ENCODE results near the gene RAPGEF2.
"Not testable (repeated sequence)": the region's sequence is repeated elsewhere in the genome, so short reads cannot be mapped to it uniquely, and the experiment has no call there.

Gene RAPGEF2

GRCh38 chr4:159379064-159379463 lies 276.2 kb downstream of the RAPGEF2 start:
- not testable (repeated sequence) for DNase-seq

- no peak for DNase-seq
Measured at GRCh38 chr4:159379836-159380235, 277.0 kb downstream of the RAPGEF2 start.

DNA sequence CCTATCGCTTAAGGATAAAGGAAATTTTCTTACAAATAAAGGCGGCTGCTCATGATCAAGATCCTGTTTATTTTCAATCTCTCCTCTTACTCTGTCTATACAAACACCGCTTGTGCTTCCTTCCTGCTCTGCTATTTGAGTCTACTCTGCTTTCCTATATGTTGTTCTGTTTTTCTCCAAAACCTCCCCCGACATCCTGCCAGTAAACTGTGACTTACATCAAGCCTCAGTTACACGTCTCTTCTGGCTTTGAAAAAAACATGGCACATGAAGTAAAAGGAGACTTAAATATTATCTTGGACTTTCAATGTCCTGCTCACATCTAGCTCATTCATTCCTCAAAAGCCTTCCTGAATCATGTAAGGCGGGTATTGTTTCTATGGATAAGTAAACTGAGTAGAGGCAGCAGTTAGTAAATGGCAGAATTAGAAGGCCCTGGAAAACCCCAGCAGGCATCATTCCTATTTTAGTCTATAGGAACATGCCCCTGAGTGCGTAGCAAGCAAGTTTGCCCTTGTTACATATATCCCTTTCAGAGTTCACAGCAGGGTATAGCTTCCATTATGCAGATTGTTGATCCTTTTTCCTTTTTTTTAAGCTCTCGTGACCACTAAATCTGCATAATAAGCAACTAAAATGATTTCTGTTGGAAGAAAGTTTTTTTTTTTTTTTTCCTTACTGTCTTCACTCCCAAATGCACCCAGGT lies 280.1 kb downstream of the RAPGEF2 start:
- DNase-seq = peak in 1 of 2 donors; percentile 37

- no peak for DNase-seq
Measured at GRCh38 chr4:159383562-159383931, 280.7 kb downstream of the RAPGEF2 start.

- DNase-seq = no peak
Measured at GRCh38 chr4:159384017-159384416, 281.1 kb downstream of the RAPGEF2 start.

DNA sequence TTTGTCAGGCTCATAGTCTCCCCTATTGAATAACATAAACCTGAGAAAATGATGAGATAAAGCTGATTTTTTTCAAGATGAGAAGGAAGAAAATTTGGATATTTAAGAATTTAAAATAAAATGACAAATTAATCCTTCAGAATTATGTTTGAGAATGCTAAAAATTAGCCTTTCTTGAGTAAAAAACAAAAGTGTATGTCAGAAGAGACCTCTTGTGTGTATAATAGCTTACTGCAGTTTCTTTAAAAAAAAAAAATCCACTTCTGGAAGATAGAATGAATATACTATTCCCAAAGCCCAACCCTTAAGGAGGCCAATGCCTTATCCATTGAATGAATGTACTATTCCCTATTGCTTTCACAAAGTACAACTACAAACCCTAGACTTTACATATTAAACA lies 281.8 kb downstream of the RAPGEF2 start:
- DNase-seq = no peak

GRCh38 chr4:159386620-159387019 lies 283.7 kb downstream of the RAPGEF2 start:
- DNase-seq = no peak

DNA sequence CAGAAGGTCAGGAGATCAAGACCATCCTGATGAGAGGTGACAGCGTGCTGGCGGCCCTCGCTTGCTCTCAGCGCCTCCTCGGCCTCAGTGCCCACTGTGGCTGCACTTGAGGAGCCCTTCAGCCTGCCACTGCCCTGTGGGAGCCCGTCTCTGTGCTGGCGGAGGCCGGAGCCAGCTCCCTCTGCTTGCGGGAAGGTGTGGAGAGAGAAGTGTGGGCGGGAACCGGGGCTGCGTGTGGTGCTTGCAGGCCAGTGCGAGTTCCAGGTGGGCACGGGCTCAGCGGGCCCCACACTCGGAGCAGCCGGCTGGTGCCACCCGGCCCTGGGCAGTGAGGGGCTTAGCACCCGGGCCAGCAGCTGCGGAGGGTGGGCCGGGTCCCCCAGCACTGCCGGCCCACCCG lies 286.9 kb downstream of the RAPGEF2 start:
- no peak for DNase-seq

- no peak for DNase-seq
Measured at GRCh38 chr4:159390648-159391047, 287.8 kb downstream of the RAPGEF2 start.

DNA sequence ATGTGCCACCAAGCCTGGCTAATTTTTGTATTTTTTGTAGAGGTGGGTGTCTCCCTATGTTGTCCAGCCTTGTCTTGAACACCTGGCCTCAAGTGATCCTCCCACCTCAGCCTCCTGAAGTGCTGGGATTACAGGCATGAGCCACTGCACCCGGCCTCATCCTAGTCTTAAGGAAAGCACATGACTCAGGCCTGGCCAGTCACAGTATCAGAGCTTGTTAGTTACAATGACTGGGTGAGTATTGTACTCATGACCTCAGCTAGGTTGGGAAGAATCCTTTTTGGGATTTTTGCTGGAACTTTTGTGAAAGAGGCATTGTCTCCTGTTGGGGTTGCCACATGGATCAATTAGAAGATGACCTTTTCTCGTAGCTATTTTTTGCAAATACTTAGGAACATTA lies 292.8 kb downstream of the RAPGEF2 start:
- no peak for DNase-seq

DNA sequence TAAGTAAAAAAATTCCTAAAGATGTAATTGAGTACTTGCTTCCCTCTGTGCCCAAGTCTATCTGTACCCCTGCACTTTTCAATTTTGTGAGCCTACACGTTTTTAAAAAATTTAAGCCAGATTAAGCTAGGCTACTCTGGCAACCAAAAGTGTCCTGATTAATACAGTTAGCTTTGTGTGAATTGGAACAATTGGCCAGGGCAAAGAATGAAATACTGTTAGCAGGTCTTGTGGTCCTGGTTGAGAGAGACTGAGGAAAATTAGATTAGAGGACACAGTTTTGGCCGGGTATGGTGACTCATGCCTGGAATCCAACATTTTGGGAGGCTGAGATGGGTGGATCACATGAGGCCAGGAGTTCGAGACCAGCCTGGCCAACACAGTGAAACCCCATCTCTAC lies 293.3 kb downstream of the RAPGEF2 start:
- DNase-seq = no peak

DNA sequence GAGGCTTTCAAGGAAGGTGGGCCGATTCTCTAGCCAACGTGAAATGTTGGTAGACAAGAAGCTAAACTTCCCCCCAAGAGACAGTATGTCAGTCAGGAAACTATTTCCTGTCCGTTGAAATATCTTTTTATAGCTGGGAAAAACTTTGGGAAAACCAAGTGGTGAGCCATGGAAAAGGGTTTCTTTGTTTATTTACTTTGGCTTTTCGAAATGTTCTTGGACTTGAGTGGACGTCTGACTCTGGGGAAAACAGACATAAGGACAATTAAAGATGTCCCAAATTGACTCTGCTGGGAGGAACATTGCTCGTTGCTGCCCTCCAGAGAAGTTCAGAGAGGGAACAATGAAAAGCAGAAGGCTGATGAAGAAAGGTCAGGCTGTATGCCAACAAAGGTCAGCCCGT lies 295.4 kb downstream of the RAPGEF2 start:
- no peak for DNase-seq

- peak in 1 of 2 donors; percentile 29 for DNase-seq
Measured at GRCh38 chr4:159400558-159401225, 297.8 kb downstream of the RAPGEF2 start.

- peak in 1 of 2 donors; percentile 9 for DNase-seq
Measured at GRCh38 chr4:159401226-159401712, 298.4 kb downstream of the RAPGEF2 start.

DNA sequence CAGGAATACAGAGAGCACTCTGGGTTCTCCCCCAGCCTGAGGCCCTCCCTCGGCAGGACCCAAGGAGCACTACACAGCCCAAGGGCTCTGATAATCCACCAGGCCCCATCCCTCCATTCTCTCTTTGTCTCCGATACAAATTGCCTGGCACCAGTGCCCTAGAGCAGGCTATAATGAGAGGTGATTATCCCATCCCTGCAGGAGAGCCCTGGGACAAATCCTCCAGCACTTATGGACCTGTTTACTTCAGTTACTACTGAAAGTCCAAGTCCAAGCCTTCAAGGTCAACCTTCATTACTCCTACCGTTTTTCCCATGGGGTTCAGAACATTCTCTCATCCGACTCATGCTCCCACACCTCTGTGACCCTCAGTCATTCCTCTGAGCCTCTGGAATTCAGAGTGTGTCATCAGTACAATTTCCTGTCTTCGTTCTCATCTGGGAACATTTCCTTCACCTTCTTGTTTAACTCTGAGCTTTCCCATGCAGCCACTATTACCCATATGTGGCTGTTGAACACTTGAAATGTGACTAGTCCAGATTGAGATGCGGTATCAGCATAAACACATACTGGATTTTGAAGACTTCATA lies 299.0 kb downstream of the RAPGEF2 start:
- DNase-seq = no peak

Data from inflammatory macrophage treated with lipopolysaccharide for 1 hour (primary cell).